GM12878 (cell line): Measurements from ENCODE around the gene SEMA7A. TPM values are rescaled to one million over a fixed set of nuclear protein-coding genes. Genes with fewer than 3 reads are reported as not detected.

Experiments
- ATAC-seq: fragments of 200-7000 bp; cut with Tn5 transposase; 3 replicates; pipeline ENCODE4 v1.9.1; 2020; ENCODE audit warnings: mild to moderate bottlenecking, moderate library complexity
- BruUV-seq: library from RNA; stranded (reverse); fragments of 400-500 nt; replicated peaks from 2 replicates; lab custom pipeline; 2021; lab: Mats Ljungman, UMichigan
- CTCF ChIA-PET: fragments of 300-600 bp; sonication (Branson Sonifier 250); formaldehyde crosslinking; extraction: SDS; loops from one replicate; lab custom pipeline; 2021; ENCODE audit warnings: inconsistent platforms; lab: Yijun Ruan, JAX
- POLR2A ChIA-PET: fragments of 350-600 bp; formaldehyde crosslinking; extraction: SDS; loops from one replicate; lab custom pipeline; 2021; ENCODE audit warnings: inconsistent platforms; lab: Charles Lee
- RAD21 ChIA-PET: fragments of 300-600 bp; sonication (Branson Sonifier 250); formaldehyde crosslinking; loops from one replicate; lab custom pipeline; 2023; ENCODE audit warnings: antibody characterized with exemption; ENCODE audit not compliant: unreplicated experiment; lab: Charles Lee
- SMC1A ChIA-PET: fragments of 300-600 bp; sonication (Branson Sonifier 250); formaldehyde crosslinking; loops from one replicate; lab custom pipeline; 2023; ENCODE audit not compliant: unreplicated experiment, uncharacterized antibody; lab: Charles Lee
- DNase-seq: peaks from one replicate; pipeline ENCODE4 v3.0.0-alpha.2; 2011; ENCODE audit warnings: low read depth, low spot score
- FAIRE-seq: peaks from 3 replicates; lab custom pipeline; 2011; peaks lifted over from hg19 to GRCh38; lab: Jason Lieb, UNC
- H2AFZ ChIP-seq: 2 replicates; pipeline ENCODE4 v1.6.0; 2011; ENCODE audit warnings: low read depth, low read length, control low read depth; ENCODE audit not compliant: control insufficient read depth
- H3K27ac ChIP-seq: 2 replicates; pipeline ENCODE4 v1.5.1; 2011; ENCODE audit warnings: control low read depth; ENCODE audit not compliant: control insufficient read depth, insufficient read depth
- H3K27me3 ChIP-seq, 2 experiments: replicated peaks in 1 of 2; 2 replicates each; pipeline versions ENCODE4 v1.6.0 to v1.6.1; 2011; ENCODE audit warnings: low read length in 1 of 2; ENCODE audit not compliant: control insufficient read depth in 2 of 2, insufficient read depth in 2 of 2
- H3K36me3 ChIP-seq, 2 experiments: 2 replicates each; pipeline ENCODE4 v1.5.1; 2011; ENCODE audit warnings: low read length in 1 of 2; ENCODE audit not compliant: control insufficient read depth in 2 of 2, insufficient read depth in 2 of 2
- H3K4me1 ChIP-seq: 2 replicates; pipeline ENCODE4 v1.6.1; 2011; ENCODE audit warnings: mild to moderate bottlenecking, low read length, moderate library complexity, mixed read lengths; ENCODE audit not compliant: control insufficient read depth, insufficient read depth
- H3K4me2 ChIP-seq: 2 replicates; pipeline ENCODE4 v1.6.0; 2011; ENCODE audit warnings: control low read depth; ENCODE audit not compliant: control insufficient read depth, insufficient read depth
- H3K4me3 ChIP-seq: fragments of 200-600 bp; sonication (generic); 2 replicates; pipeline ENCODE4 v1.5.1; 2016
- H3K79me2 ChIP-seq: 2 replicates; pipeline ENCODE4 v1.6.0; 2011; ENCODE audit warnings: low read length; ENCODE audit not compliant: control insufficient read depth, insufficient read depth
- H3K9ac ChIP-seq: 2 replicates; pipeline ENCODE4 v1.8.0; 2011; ENCODE audit warnings: low read length, control low read depth, mixed read lengths; ENCODE audit not compliant: control insufficient read depth, insufficient read depth
- H3K9me3 ChIP-seq: replicated peaks from 3 replicates; pipeline ENCODE4 v1.5.1; 2011; ENCODE audit warnings: mild to moderate bottlenecking, low read length; ENCODE audit not compliant: control insufficient read depth, insufficient read depth
- H4K20me1 ChIP-seq: 2 replicates; pipeline ENCODE4 v1.6.0; 2011; ENCODE audit not compliant: control insufficient read depth, insufficient read depth
- ELK1 ChIP-seq: IDR thresholded peaks from 2 replicates; pipeline ENCODE4 v1.6.1; 2012; ENCODE audit warnings: low read depth, low read length, improper control_type of control experiment
- LARP7 ChIP-seq: fragments of 450-650 bp; IDR thresholded peaks from 2 replicates; pipeline ENCODE4 v1.6.1; 2017; ENCODE audit warnings: mild to moderate bottlenecking
- MEF2A ChIP-seq: IDR thresholded peaks from 2 replicates; pipeline ENCODE4 v1.6.1; 2011; ENCODE audit warnings: low read depth, mild to moderate bottlenecking, low read length, moderate library complexity; ENCODE audit not compliant: insufficient read depth
- MTA3 ChIP-seq: IDR thresholded peaks from 2 replicates; pipeline ENCODE4 v1.6.1; 2012; ENCODE audit warnings: low read length, inconsistent platforms, borderline replicate concordance
- NFYB ChIP-seq: IDR thresholded peaks from 2 replicates; pipeline ENCODE4 v1.6.1; 2011; ENCODE audit warnings: low read depth, mild to moderate bottlenecking, low read length, improper control_type of control experiment, moderate library complexity; ENCODE audit not compliant: insufficient read depth
- PAX5 ChIP-seq: IDR thresholded peaks from 2 replicates; pipeline ENCODE4 v1.6.1; 2011; ENCODE audit warnings: low read depth, low read length, borderline replicate concordance
- RB1 ChIP-seq: fragments of 450-650 bp; formaldehyde crosslinking; IDR thresholded peaks from 2 replicates; pipeline ENCODE4 v1.6.1; 2017; ENCODE audit warnings: mild to moderate bottlenecking, borderline replicate concordance
- SMAD5 ChIP-seq: IDR thresholded peaks from 2 replicates; pipeline ENCODE4 v1.6.1; 2016; ENCODE audit warnings: antibody characterized with exemption, low read depth
- TCF3 ChIP-seq: IDR thresholded peaks from 2 replicates; pipeline ENCODE4 v1.6.1; 2012; ENCODE audit warnings: low read depth, mild to moderate bottlenecking, low read length, borderline replicate concordance; ENCODE audit not compliant: insufficient read depth
- WRNIP1 ChIP-seq: IDR thresholded peaks from 2 replicates; pipeline ENCODE4 v1.6.1; 2011; ENCODE audit warnings: low read depth, low read length, improper control_type of control experiment, borderline replicate concordance
- ZBTB33 ChIP-seq: fragments of 450-650 bp; IDR thresholded peaks from 2 replicates; pipeline ENCODE4 v1.6.1; 2017; ENCODE audit warnings: mild to moderate bottlenecking
- ZSCAN29 ChIP-seq: fragments of 450-650 bp; IDR thresholded peaks from 2 replicates; pipeline ENCODE4 v1.6.1; 2017; ENCODE audit warnings: mild to moderate bottlenecking, moderate library complexity
- WGBS: methylation state at CpG from one replicate; pipeline ENCODE4 v1.1.6; 2016; ENCODE audit warnings: low lambda C conversion rate; ENCODE audit not compliant: insufficient replicate concordance, insufficient coverage; ENCODE audit errors: missing lambda C conversion rate; 5-methylcytosine and 5-hydroxymethylcytosine counted together
- in situ Hi-C: fragments of 300-500 bp; cut with MboI; formaldehyde crosslinking; loops from 9 replicates; pipeline ENCODE4 v1.14.3; 2018; ENCODE audit warnings: mixed read lengths
- intact Hi-C: fragments of 100-400 bp; cut with micrococcal nuclease; formaldehyde crosslinking; loops from one replicate; pipeline ENCODE4 v1.14.2; 2022; ENCODE audit not compliant: unreplicated experiment
- polyA plus RNA-seq, 11 experiments: library from polyadenylated mRNA; depleted of rRNA in 4 of 11; unstranded in 6 of 11; stranded (reverse) in 5 of 11; fragments of >200 nt; fragmentation: Nextera tagmentation in 4 of 11; fragmentation: Illumina TruSeq in 1 of 11; extraction: Ambion mirVana in 4 of 11; extraction: Trizol in 1 of 11; gene quantifications; 1 replicate in 1 of 11; 2 replicates in 10 of 11; pipeline versions ENCODE4 v1.2.1 to v1.2.3, GENCODE V29; 2011 to 2016; ENCODE audit warnings: inconsistent platforms in 2 of 11, missing spikeins in 2 of 11, low read depth in 1 of 11
- total RNA-seq, 4 experiments: library from RNA; depleted of rRNA in 3 of 4; stranded (reverse); fragments of >200 nt in 3 of 4; fragmentation: Illumina TruSeq in 1 of 4; extraction: Trizol in 1 of 4; gene quantifications; 2 replicates each; pipeline versions ENCODE4 v1.2.1 to v1.2.3, GENCODE V29; 2013 to 2021
- TF ChIP-seq, protein P1 (sequence below): IDR thresholded peaks from 2 replicates; pipeline ENCODE4 v1.6.1; 2012; ENCODE audit warnings: low read length, inconsistent platforms
- TF ChIP-seq, protein P2 (sequence below), 3 experiments: IDR thresholded peaks in 2 of 3; conservative IDR thresholded peaks in 1 of 3; 2 replicates each; pipeline ENCODE4 v1.5.1; 2011; ENCODE audit warnings: low read depth in 3 of 3, low read length in 3 of 3, mild to moderate bottlenecking in 3 of 3, control low read depth in 2 of 3, moderate library complexity in 2 of 3, inconsistent platforms in 1 of 3, mixed read lengths in 1 of 3; ENCODE audit not compliant: control insufficient read depth in 2 of 3, insufficient read depth in 1 of 3; ENCODE audit errors: extremely low read depth in 1 of 3

SEMA7A gene
- total and polyA plus RNA-seq, 10 of the 15 experiments (the other 5 are each of a cell fraction or from before 2014, with no cell fraction given): 0.08 to 112 (median 53.5) TPM

- Histone ChIP-seq H3K4me2 (peak overlapping the region; percentile 82), H3K36me3 (no peaks in the 10 kb centered on the region), H2AFZ (peak overlapping the region; percentile 18; the same call in 1 of the 2 replicates), H3K4me1 (peaks cover 36% of the 10 kb centered on the region), H3K4me3 (peak overlapping the region; percentile 69), H4K20me1 (no peaks in the 10 kb centered on the region), H3K27me3 (no peaks in the 10 kb centered on the region; a peak in 2 of 4 replicates), H3K9me3 (no peaks in the 10 kb centered on the region), H3K9ac (no peak overlapping the region), H3K27ac (no peak overlapping the region), H3K79me2 (no peaks in the 10 kb centered on the region; the same call in 1 of the 2 replicates)
- TF ChIP-seq MEF2A: no peak
- no peak for TF ChIP-seq RB1
- TF ChIP-seq MTA3: peak; percentile 67; the same call in 1 of the 2 replicates
- TF ChIP-seq ELK1: no peak
- 0 out of 2 replicates have a peak, but pooled peaks have one; percentile 31 for TF ChIP-seq LARP7
- 0 out of 2 replicates have a peak, but pooled peaks have one; percentile 46 for TF ChIP-seq NFYB
- no peak for TF ChIP-seq ZSCAN29
- TF ChIP-seq, protein P1, sequence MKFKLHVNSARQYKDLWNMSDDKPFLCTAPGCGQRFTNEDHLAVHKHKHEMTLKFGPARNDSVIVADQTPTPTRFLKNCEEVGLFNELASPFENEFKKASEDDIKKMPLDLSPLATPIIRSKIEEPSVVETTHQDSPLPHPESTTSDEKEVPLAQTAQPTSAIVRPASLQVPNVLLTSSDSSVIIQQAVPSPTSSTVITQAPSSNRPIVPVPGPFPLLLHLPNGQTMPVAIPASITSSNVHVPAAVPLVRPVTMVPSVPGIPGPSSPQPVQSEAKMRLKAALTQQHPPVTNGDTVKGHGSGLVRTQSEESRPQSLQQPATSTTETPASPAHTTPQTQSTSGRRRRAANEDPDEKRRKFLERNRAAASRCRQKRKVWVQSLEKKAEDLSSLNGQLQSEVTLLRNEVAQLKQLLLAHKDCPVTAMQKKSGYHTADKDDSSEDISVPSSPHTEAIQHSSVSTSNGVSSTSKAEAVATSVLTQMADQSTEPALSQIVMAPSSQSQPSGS: no peak
- TF ChIP-seq SMAD5: no peak
- no peak for TF ChIP-seq ZBTB33
- no peak for TF ChIP-seq WRNIP1
- TF ChIP-seq TCF3: 0 out of 2 replicates have a peak, but pooled peaks have one; percentile 29
- 0 out of 2 replicates have a peak, but pooled peaks have one; percentile 0 for TF ChIP-seq PAX5
- TF ChIP-seq, protein P2, sequence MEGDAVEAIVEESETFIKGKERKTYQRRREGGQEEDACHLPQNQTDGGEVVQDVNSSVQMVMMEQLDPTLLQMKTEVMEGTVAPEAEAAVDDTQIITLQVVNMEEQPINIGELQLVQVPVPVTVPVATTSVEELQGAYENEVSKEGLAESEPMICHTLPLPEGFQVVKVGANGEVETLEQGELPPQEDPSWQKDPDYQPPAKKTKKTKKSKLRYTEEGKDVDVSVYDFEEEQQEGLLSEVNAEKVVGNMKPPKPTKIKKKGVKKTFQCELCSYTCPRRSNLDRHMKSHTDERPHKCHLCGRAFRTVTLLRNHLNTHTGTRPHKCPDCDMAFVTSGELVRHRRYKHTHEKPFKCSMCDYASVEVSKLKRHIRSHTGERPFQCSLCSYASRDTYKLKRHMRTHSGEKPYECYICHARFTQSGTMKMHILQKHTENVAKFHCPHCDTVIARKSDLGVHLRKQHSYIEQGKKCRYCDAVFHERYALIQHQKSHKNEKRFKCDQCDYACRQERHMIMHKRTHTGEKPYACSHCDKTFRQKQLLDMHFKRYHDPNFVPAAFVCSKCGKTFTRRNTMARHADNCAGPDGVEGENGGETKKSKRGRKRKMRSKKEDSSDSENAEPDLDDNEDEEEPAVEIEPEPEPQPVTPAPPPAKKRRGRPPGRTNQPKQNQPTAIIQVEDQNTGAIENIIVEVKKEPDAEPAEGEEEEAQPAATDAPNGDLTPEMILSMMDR (IDR thresholded peaks at IDR 0.05 in 2 of 3, conservative IDR thresholded peaks at IDR 0.05 in 1 of 3; ENCODE audit: control insufficient read depth in 2 of 3, extremely low read depth in 1 of 3, insufficient read depth in 1 of 3, low read depth in 3 of 3, low read length in 3 of 3): peak in 1 of 3 experiments; percentile 20; a peak in 1 of 6 replicates
- in situ Hi-C loops (loop anchor here (5.0 kb wide), 1 partner anchor 248 kb away; no protein-coding TSS in a partner anchor), intact Hi-C loops (loop anchor here (1.0 to 2.0 kb wide), 4 partner anchors 64 to 246 kb away; partner anchors contain the start of gene ARID3B)
- SMC1A ChIA-PET: interaction anchor here (0.8 to 21.3 kb wide), 12 partner anchors 8 to 394 kb away, joined by 3 to 544 read pairs (median 4); partner anchors contain the start of gene SEMA7A
- POLR2A ChIA-PET: interaction anchor here (0.6 to 1.8 kb wide), 10 partner anchors 9 to 108 kb away, joined by 3 to 8 read pairs (median 4); partner anchors contain the start of gene UBL7
- RAD21 ChIA-PET: interaction anchor here (0.7 to 3.2 kb wide), 11 partner anchors 10 to 240 kb away, joined by 3 to 18 read pairs (median 8); partner anchors contain the start of gene UBL7
- no peak for DNase-seq
- no peak; the same call in 1 of the 3 replicates for ATAC-seq
- 27% methylated on average over 11 of the region's 11 CpGs for WGBS
- BruUV-seq: no TSS peak
- FAIRE-seq: no peak
- CTCF ChIA-PET: interaction anchor here (0.7 to 21.7 kb wide), 28 partner anchors 8 to 425 kb away, joined by 3 to 655 read pairs (median 4); partner anchors contain the start of genes CLK3 and SEMA7A
Measured at GRCh38 chr15:74374648-74375302, 59.0 kb downstream of the SEMA7A start.
